PFSK-1 (cell line): ENCODE data around the gene KLHL1.

Experiments
- FOXP2 ChIP-seq: optimal IDR thresholded peaks from 2 replicates; pipeline ENCODE3; 2011; ENCODE audit warnings: borderline replicate concordance, control low read depth, inconsistent platforms; ENCODE audit not compliant: insufficient read depth; ENCODE audit errors: extremely low read length, extremely low read depth
- POLR2AphosphoS5 ChIP-seq: IDR thresholded peaks from 2 replicates; pipeline ENCODE4 v1.6.1; 2012; ENCODE audit warnings: low read depth, mild to moderate bottlenecking, control low read depth, low read length, moderate library complexity
- REST ChIP-seq, 2 experiments: IDR thresholded peaks; 2 replicates each; pipeline versions ENCODE4 v1.6.1 to v1.8.0; 2011 to 2012; ENCODE audit warnings: low read depth in 2 of 2, low read length in 2 of 2, control low read depth in 1 of 2, inconsistent platforms in 1 of 2, mild to moderate bottlenecking in 1 of 2, moderate library complexity in 1 of 2; ENCODE audit not compliant: insufficient read depth in 1 of 2
- SIN3A ChIP-seq: IDR thresholded peaks from 2 replicates; pipeline ENCODE4 v1.6.1; 2012; ENCODE audit warnings: mild to moderate bottlenecking, low read length, moderate library complexity, borderline replicate concordance; ENCODE audit not compliant: insufficient read depth
- TAF1 ChIP-seq: IDR thresholded peaks from 2 replicates; pipeline ENCODE4 v1.6.1; 2012; ENCODE audit warnings: low read length, control low read depth, borderline replicate concordance; ENCODE audit not compliant: insufficient read depth

- TF ChIP-seq REST (IDR thresholded peaks at IDR 0.05; ENCODE audit: insufficient read depth in 1 of 2, low read depth in 2 of 2, low read length in 2 of 2) (no peak), FOXP2 (no peak), SIN3A (no peak), POLR2AphosphoS5 (no peak), TAF1 (no peak)
Measured at GRCh38 chr13:70087247-70087646, 21.0 kb downstream of the KLHL1 start.
